WTC11 (cell line): ENCODE results near the gene ARSB. TPM values are rescaled to one million over a fixed set of nuclear protein-coding genes. Genes with fewer than 3 reads are reported as not detected.

ENCODE experiments used
- ATAC-seq: fragments of 200-7000 bp; cut with Tn5 transposase; 2 replicates; pipeline ENCODE4 v1.10.0; 2021; ENCODE audit warnings: mild to moderate bottlenecking, moderate library complexity
- CTCF ChIA-PET: fragments of 300-600 bp; sonication (Branson Sonifier 250); formaldehyde crosslinking; loops from one replicate; lab custom pipeline; 2021; ENCODE audit warnings: antibody characterized with exemption; lab: Charles Lee
- POLR2A ChIA-PET: fragments of 350-600 bp; sonication (Branson Sonifier 250); formaldehyde crosslinking; loops from one replicate; lab custom pipeline; 2021; ENCODE audit warnings: antibody characterized with exemption; lab: Charles Lee
- DNase-seq: peaks from one replicate; pipeline ENCODE4 v3.0.0; 2021; ENCODE audit warnings: low spot score
- H3K27ac Mint-ChIP-seq: 2 replicates; pipeline ENCODE4 v1.8.0; 2021; ENCODE audit warnings: mixed read lengths
- H3K27me3 Mint-ChIP-seq: 2 replicates; pipeline ENCODE4 v1.8.0; 2021; ENCODE audit warnings: low read depth, mild to moderate bottlenecking, moderate library complexity, mixed read lengths
- H3K36me3 Mint-ChIP-seq: 2 replicates; pipeline ENCODE4 v1.8.0; 2021; ENCODE audit warnings: mixed read lengths
- H3K4me1 Mint-ChIP-seq: 2 replicates; pipeline ENCODE4 v1.8.0; 2022; ENCODE audit warnings: mixed read lengths
- H3K4me3 Mint-ChIP-seq: 2 replicates; pipeline ENCODE4 v1.8.0; 2021; ENCODE audit warnings: mild to moderate bottlenecking, moderate library complexity, mixed read lengths
- H3K9me3 Mint-ChIP-seq: 2 replicates; pipeline ENCODE4 v1.8.0; 2021; ENCODE audit warnings: mixed read lengths
- AR ChIP-seq: fragments of 250-450 bp; sonication (Bioruptor Pico); IDR thresholded peaks from 2 replicates; pipeline ENCODE4 v1.9.0; 2021; ENCODE audit warnings: mild to moderate bottlenecking
- ATF1 ChIP-seq: sonication (generic); formaldehyde crosslinking; IDR thresholded peaks from 2 replicates; pipeline ENCODE4 v1.8.1; 2023; ENCODE audit warnings: mild to moderate bottlenecking, moderate library complexity, missing genetic modification reagents
- ESRRA ChIP-seq: sonication (generic); formaldehyde crosslinking; IDR thresholded peaks from 2 replicates; pipeline ENCODE4 v1.8.1; 2022; ENCODE audit warnings: mild to moderate bottlenecking, missing genetic modification reagents, borderline replicate concordance
- GABPB1 ChIP-seq: sonication (generic); formaldehyde crosslinking; IDR thresholded peaks from 2 replicates; pipeline ENCODE4 v1.8.1; 2023; ENCODE audit warnings: mild to moderate bottlenecking, missing genetic modification reagents
- JUN ChIP-seq: sonication (generic); formaldehyde crosslinking; IDR thresholded peaks from 2 replicates; pipeline ENCODE4 v1.8.0; 2023; ENCODE audit warnings: mild to moderate bottlenecking, missing genetic modification reagents
- ZBTB43 ChIP-seq: sonication (generic); formaldehyde crosslinking; IDR thresholded peaks from 2 replicates; pipeline ENCODE4 v1.8.1; 2023; ENCODE audit warnings: mild to moderate bottlenecking, missing genetic modification reagents
- total RNA-seq: library from RNA; stranded (reverse); gene quantifications from 3 replicates; pipeline ENCODE4 v1.2.3, GENCODE V29; 2021
- TF ChIP-seq, protein P1 (sequence below): sonication (generic); formaldehyde crosslinking; IDR thresholded peaks from 2 replicates; pipeline ENCODE4 v1.8.0; 2022; ENCODE audit warnings: mild to moderate bottlenecking, missing genetic modification reagents

Gene ARSB
- total RNA-seq, 1 experiment from 2014 or later = 9.7 TPM

DNA sequence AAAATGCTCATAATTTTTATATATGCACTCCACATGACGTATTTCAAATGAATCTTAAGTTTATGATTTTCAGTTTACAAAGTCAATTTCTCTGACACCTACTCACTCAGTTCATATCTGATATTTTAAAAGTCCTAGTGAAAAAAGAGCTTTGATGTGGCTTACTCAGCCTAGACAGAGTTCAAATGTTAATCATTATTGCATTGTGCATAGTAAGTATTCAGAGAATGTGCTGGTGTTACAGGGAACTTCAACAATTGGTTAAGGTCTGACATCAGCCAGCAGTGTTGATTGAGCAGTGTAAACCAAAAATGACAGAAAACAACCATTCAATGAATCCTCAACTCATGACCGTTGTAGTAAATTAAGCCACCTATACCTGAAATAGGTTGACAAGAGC, 189.4 kb downstream of the ARSB start:
- H3K9me3 Mint-ChIP-seq = peaks cover 8% of the 10 kb centered on the region
- ATAC-seq (no peak), DNase-seq (no peak)
- H3K27ac Mint-ChIP-seq = no peak overlapping the region
- peaks cover 10% of the 10 kb centered on the region for H3K4me1 Mint-ChIP-seq
- ChIA-PET CTCF (interaction anchor here (0.6 kb wide), 1 partner anchor 89 kb away, joined by 4 read pairs; no protein-coding TSS in a partner anchor), POLR2A (no interaction called here)
- TF ChIP-seq GABPB1 (CRISPR knock-in tag) (peak; percentile 38; the same call in 1 of the 2 replicates), ATF1 (CRISPR knock-in tag) (no peak)
- no peaks in the 10 kb centered on the region for H3K27me3 Mint-ChIP-seq
- H3K4me3 Mint-ChIP-seq = no peak overlapping the region
- peaks cover 5% of the 10 kb centered on the region for H3K36me3 Mint-ChIP-seq

- no peak for ATAC-seq
- 0 out of 2 replicates have a peak, but pooled peaks cover 2% of the 10 kb centered on the region for H3K36me3 Mint-ChIP-seq
- H3K4me1 Mint-ChIP-seq = peaks cover 10% of the 10 kb centered on the region
These were observed 190.4 kb downstream of the ARSB start for GRCh38 chr5:78794693-78795215.

GRCh38 chr5:78793907-78794662, 191.0 kb downstream of the ARSB start:
- peaks cover 10% of the 10 kb centered on the region for H3K4me1 Mint-ChIP-seq
- 0 out of 2 replicates have a peak overlapping the region, but pooled peaks have one; percentile 28 for H3K27ac Mint-ChIP-seq
- DNase-seq = no peak
- H3K4me3 Mint-ChIP-seq = no peak overlapping the region
- no peak for TF ChIP-seq ESRRA (CRISPR knock-in tag)
- TF ChIP-seq, protein P1, sequence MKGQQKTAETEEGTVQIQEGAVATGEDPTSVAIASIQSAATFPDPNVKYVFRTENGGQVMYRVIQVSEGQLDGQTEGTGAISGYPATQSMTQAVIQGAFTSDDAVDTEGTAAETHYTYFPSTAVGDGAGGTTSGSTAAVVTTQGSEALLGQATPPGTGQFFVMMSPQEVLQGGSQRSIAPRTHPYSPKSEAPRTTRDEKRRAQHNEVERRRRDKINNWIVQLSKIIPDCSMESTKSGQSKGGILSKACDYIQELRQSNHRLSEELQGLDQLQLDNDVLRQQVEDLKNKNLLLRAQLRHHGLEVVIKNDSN = no peak
- ATAC-seq = no peak; the same call in 1 of the 2 replicates
- no peaks in the 10 kb centered on the region for H3K36me3 Mint-ChIP-seq
- no peaks in the 10 kb centered on the region for H3K27me3 Mint-ChIP-seq
- POLR2A ChIA-PET = interaction anchor here (0.6 kb wide), 1 partner anchor 18 kb away, joined by 4 read pairs; no protein-coding TSS in a partner anchor
- H3K9me3 Mint-ChIP-seq = peaks cover 4% of the 10 kb centered on the region; the same call in 1 of the 2 replicates
- CTCF ChIA-PET = interaction anchor here (1.3 kb wide), 1 partner anchor 34 kb away, joined by 5 read pairs; no protein-coding TSS in a partner anchor

More at GRCh38 chr5:78794693-78795215, 190.4 kb downstream of the ARSB start:
- ChIA-PET POLR2A (interaction anchor here (0.6 kb wide), 1 partner anchor 19 kb away, joined by 4 read pairs; no protein-coding TSS in a partner anchor), CTCF (interaction anchor here (1.3 kb wide), 1 partner anchor 34 kb away, joined by 5 read pairs; no protein-coding TSS in a partner anchor)
- Mint-ChIP-seq H3K27me3 (no peaks in the 10 kb centered on the region), H3K4me3 (no peak overlapping the region), H3K9me3 (peaks cover 4% of the 10 kb centered on the region; the same call in 1 of the 2 replicates), H3K27ac (no peak overlapping the region)
- no peak for DNase-seq
- TF ChIP-seq ZBTB43 (CRISPR knock-in tag) = no peak
- TF ChIP-seq AR (CRISPR knock-in tag) = no peak

DNA sequence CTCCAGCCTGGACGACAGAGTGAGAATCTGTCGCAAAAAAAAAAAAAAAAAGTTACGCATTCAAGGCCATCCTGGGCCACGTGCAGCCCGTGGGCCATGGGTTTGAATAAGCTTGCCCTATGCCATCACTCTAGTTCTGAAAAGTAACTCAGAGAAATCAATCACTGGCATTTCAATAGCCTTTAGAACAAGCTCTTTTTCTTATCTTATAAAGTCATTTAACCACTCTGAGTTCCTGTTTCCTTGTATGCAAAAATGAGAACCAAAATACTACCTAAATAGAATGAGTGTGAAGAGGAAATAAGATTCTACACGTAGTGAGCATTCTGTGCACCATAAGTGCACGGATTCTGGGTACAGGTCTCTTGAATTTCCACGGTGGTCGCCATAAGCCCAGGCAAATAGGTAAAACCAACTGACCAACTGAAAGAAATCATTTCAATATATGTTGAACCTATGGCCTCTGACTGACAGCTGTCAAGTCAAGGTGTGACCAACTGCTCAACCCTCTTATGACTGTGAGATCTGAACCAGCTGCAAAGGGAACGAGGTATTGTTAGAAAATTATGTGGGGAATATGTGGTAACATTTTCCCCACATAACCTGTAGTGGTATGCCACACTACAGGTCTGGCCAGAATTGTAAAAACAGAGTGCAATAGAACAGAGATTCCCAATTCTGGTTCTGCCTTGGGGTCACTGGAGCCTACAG, 192.6 kb downstream of the ARSB start:
- H3K27ac Mint-ChIP-seq = no peak overlapping the region
- DNase-seq (no peak), ATAC-seq (no peak)
- ChIA-PET POLR2A (interaction anchor here (0.6 to 0.7 kb wide), 2 partner anchors 39 to 175 kb away, joined by 3 to 4 read pairs; no protein-coding TSS in a partner anchor), CTCF (no interaction called here)
- peaks cover 4% of the 10 kb centered on the region; the same call in 1 of the 2 replicates for H3K9me3 Mint-ChIP-seq
- no peaks in the 10 kb centered on the region for H3K36me3 Mint-ChIP-seq
- H3K27me3 Mint-ChIP-seq = no peaks in the 10 kb centered on the region
- no peak overlapping the region for H3K4me3 Mint-ChIP-seq
- no peak for TF ChIP-seq JUN (CRISPR knock-in tag)
- H3K4me1 Mint-ChIP-seq = peaks cover 10% of the 10 kb centered on the region
